KG1 (cell line): ENCODE data around the gene THSD4.

ENCODE experiments used
- DNase-seq: peaks from one replicate; lab custom pipeline; 2025; lab: John Stamatoyannopoulos, UW

The THSD4 gene

GRCh38 chr15:71753346-71753745 is 638.1 kb downstream of the THSD4 start:
- DNase-seq, result no peak

GRCh38 chr15:71754660-71755059 is 639.4 kb downstream of the THSD4 start:
- DNase-seq, result no peak

- no peak for DNase-seq
These were observed 640.1 kb downstream of the THSD4 start for GRCh38 chr15:71755092-71755970.

GRCh38 chr15:71756599-71757352 is 641.5 kb downstream of the THSD4 start:
- DNase-seq, result no peak

GRCh38 chr15:71757741-71758530 is 642.7 kb downstream of the THSD4 start:
- no peak for DNase-seq

- DNase-seq, result no peak
These were observed 643.4 kb downstream of the THSD4 start for GRCh38 chr15:71758711-71759110.

GRCh38 chr15:71760852-71761251 is 645.6 kb downstream of the THSD4 start:
- no peak for DNase-seq

GRCh38 chr15:71761649-71762048 is 646.4 kb downstream of the THSD4 start:
- DNase-seq, result no peak

GRCh38 chr15:71768184-71768583 is 652.9 kb downstream of the THSD4 start:
- DNase-seq, result no peak

- no peak for DNase-seq
These were observed 658.1 kb downstream of the THSD4 start for GRCh38 chr15:71773206-71773859.

GRCh38 chr15:71775856-71776255 is 660.6 kb downstream of the THSD4 start:
- no peak for DNase-seq

GRCh38 chr15:71776304-71776703 is 661.0 kb downstream of the THSD4 start:
- DNase-seq, result no peak

- no peak for DNase-seq
These were observed 662.1 kb downstream of the THSD4 start for GRCh38 chr15:71777216-71777943.

GRCh38 chr15:71779073-71779797 is 664.0 kb downstream of the THSD4 start:
- DNase-seq, result no peak

GRCh38 chr15:71780115-71780976 is 665.1 kb downstream of the THSD4 start:
- peak; percentile 25 for DNase-seq

- no peak for DNase-seq
These were observed 666.1 kb downstream of the THSD4 start for GRCh38 chr15:71781179-71781964.

GRCh38 chr15:71781965-71782265 is 666.6 kb downstream of the THSD4 start:
- DNase-seq, result no peak

GRCh38 chr15:71782422-71783165 is 667.3 kb downstream of the THSD4 start:
- no peak for DNase-seq
